GM19099 (cell line): ENCODE data around the gene CD79B.

ENCODE experiments used
- POLR2A ChIP-seq: IDR thresholded peaks from 3 replicates; pipeline ENCODE4 v1.6.1; 2011; ENCODE audit warnings: low read depth; ENCODE audit not compliant: insufficient read length; ENCODE audit errors: extremely low read depth

Gene CD79B

DNA sequence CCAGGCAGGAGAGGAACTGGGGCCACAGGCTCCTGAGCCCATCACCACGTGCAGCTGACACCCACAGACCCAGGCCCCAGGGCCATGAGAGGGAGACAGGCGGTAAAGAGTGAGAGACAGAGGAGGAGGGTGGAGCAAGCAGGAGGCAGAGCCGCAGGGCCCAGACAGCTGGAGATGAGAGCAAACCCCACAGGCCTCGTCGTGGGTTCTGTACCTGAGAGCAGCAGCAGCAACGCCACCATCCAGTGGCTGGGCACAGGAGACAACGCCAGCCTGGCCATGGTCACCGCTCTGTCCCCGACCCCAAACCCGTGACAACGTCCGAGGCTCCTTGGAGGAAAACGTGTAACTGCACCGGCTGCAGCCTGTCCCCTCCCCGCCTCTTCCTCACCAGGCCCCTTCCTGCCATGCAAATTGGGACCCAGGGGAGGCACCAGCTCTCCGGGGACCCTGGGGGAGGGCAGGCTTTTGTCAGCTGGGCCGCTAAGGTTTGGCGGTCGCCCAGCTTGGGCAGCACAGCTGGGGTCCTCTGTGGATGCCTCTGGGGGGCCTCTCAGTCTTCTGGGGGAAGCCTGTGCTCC is at the start of gene CD79B:
TSS of gene CD79B (minus strand) at position 351 of the 581 bp plus-strand sequence. CDS start at position 281, 70 bp downstream.
- TF ChIP-seq POLR2A, result peak; percentile 94

- TF ChIP-seq POLR2A, result no peak
These were observed 46.4 kb upstream of the CD79B start for GRCh38 chr17:63978272-63979200.

DNA sequence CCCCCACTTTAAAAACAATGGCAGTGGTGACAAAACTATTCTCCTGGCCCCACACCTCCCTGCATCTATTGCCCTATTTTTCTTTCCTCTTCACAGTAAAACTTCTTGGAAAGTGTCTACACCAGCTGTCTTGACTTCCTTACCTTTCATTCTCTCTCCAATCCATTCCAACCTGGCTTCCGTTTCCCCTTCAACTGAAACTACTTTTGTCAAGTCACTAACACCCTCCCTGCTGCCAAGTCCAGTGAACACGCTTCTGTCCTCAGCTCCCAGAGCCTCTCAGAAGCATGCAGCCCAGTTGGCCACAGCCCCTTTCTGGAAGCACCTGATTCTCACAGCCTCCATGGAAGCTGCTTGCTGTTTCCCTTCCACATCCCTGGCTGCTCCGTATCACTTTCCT is 44.6 kb upstream of the CD79B start:
- TF ChIP-seq POLR2A, result no peak

DNA sequence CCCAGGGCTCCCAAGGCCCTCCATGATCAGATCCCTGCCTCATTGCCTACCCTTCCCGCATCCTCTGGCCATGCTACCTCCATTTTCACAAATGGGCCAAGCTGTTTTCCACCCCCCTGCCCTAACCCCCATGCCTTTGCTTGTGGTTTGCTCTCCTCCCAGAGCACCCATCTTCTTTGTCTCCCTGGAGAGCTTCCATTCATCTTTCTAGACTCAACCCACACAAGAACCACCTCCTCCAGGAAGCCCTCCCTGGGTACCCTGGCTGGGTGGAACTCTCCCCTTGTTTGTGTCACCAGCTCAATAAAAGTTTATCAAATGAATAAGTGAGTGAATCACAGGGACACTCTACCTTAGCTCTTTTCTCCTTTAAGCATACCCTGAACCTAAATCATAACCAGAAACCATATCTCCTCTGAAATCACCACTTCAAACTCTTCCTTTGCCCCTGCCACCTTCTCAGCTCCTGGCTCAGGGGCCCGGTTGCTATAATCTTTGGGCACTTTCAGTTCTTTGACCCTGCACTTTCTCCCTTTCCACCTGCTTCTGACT is 43.5 kb upstream of the CD79B start:
- TF ChIP-seq POLR2A, result no peak

DNA sequence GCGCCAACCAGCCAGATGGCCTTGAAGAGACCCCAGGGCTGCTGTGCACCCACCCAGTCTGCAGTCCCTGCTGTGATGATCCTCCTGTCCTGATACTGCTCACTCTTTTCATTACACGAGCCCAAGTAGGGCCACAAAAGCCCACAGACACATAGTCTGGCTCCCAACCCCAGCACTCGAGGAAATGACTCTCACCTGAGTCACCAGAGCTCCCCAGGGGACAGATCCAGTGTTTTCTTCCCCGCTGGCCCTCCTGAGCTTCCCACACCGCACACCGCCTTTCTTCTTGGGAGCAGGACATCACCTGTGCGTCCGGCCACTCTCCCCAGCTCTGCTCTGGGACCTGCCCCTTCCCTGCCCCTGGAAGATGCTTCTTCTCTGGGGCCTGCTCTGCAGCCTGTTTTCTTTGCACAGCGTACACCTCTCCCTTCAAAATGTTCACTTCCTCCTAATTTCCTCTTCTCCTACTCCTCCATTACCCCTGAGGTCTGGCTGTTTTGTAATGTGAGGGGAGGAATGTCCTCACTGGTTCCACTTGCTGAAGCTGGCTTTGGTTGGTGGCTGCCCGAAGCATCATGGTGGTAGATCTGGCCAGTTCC is 42.6 kb upstream of the CD79B start:
- TF ChIP-seq POLR2A, result no peak

GRCh38 chr17:63973930-63974593 is 41.9 kb upstream of the CD79B start:
- no peak for TF ChIP-seq POLR2A

DNA sequence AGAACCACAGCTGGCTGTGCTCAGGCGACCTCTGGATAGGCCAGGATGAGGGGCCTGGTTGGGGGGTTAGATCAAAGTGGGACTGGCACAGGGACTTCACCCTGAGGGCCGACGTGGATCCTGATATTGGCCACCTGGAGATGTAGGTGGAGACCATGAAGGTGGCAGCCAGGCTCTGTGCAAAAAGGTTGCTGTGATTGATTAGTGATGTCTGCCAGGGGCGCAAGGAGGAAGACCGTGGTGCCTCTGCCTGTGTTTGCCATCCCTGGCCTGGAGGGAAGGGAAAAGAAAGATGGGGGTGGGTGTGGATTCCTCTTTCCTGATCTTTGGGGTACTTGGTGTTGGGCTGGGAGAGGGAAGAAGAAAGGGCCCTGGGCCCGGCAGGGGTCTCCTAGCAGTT is 41.1 kb upstream of the CD79B start:
- TF ChIP-seq POLR2A, result no peak

GRCh38 chr17:63972796-63973195 is 40.7 kb upstream of the CD79B start, which contains the start of gene SCN4A:
Gene SCN4A, minus strand, starts transcription at chr17:63972918. Its CDS starts 77 bp downstream, at chr17:63972841.
- no peak for TF ChIP-seq POLR2A

DNA sequence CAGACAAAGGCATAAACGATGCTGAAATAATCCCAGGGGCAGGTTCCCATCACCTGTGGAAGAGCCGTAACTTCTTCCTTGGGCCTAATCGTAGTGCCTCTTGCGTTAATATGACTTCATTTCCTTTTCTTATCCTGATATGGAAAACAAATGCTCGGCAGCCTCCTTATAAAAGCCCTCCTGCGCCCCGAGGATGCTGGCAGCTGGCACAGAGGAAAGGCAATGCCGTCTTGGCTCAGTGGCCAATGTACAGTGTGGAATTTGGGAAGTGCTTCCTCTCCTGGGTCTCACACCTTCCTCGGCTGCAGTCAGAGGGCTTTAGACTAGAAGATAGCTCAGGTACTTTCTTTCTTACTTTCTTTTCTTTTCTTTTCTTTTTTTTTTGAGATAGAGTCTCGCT is 37.1 kb upstream of the CD79B start:
- TF ChIP-seq POLR2A, result no peak

GRCh38 chr17:63967953-63968352 is 35.8 kb upstream of the CD79B start:
- TF ChIP-seq POLR2A, result no peak

- TF ChIP-seq POLR2A, result no peak
These were observed 34.6 kb upstream of the CD79B start for GRCh38 chr17:63966646-63967264.

- no peak for TF ChIP-seq POLR2A
These were observed 31.0 kb upstream of the CD79B start for GRCh38 chr17:63963123-63963522.

GRCh38 chr17:63962298-63962744 is 30.2 kb upstream of the CD79B start:
- TF ChIP-seq POLR2A, result no peak
